Neural progenitor cell (in vitro differentiated cells): ENCODE results near the gene ZNF423. TPM values are rescaled to one million over a fixed set of nuclear protein-coding genes. Genes with fewer than 3 reads are reported as not detected.

Experiments used
- DNase-seq: peaks from one replicate; pipeline ENCODE4 v3.0.0-alpha.2; 2016; ENCODE audit warnings: low spot score
- H2AFZ ChIP-seq: fragments of 200-600 bp; sonication (generic); replicated peaks from 2 replicates; pipeline ENCODE4 v1.6.1; 2016; ENCODE audit warnings: antibody characterized with exemption
- H3F3A ChIP-seq: fragments of 200-600 bp; sonication (generic); 2 replicates; pipeline ENCODE4 v1.6.1; 2016; ENCODE audit warnings: antibody characterized with exemption, low read depth
- H3K27ac ChIP-seq: fragments of 200-600 bp; sonication (generic); 2 replicates; pipeline ENCODE4 v1.5.1; 2016; ENCODE audit warnings: mild to moderate bottlenecking
- H3K27me3 ChIP-seq: fragments of 200-600 bp; sonication (generic); 2 replicates; pipeline ENCODE4 v1.6.1; 2016; ENCODE audit warnings: mild to moderate bottlenecking, moderate library complexity
- H3K36me3 ChIP-seq: fragments of 200-600 bp; sonication (generic); 2 replicates; pipeline ENCODE4 v1.5.1; 2016
- H3K4me1 ChIP-seq: fragments of 200-600 bp; sonication (generic); 2 replicates; pipeline ENCODE4 v1.6.1; 2016; ENCODE audit warnings: mixed run types
- H3K4me2 ChIP-seq: fragments of 200-600 bp; sonication (generic); 2 replicates; pipeline ENCODE4 v1.6.1; 2016
- H3K4me3 ChIP-seq: fragments of 200-600 bp; sonication (generic); 2 replicates; pipeline ENCODE4 v1.5.1; 2016
- H3K79me2 ChIP-seq: fragments of 200-600 bp; sonication (generic); 2 replicates; pipeline ENCODE4 v1.6.1; 2016; ENCODE audit warnings: low read depth
- H3K9ac ChIP-seq: fragments of 200-600 bp; sonication (generic); 2 replicates; pipeline ENCODE4 v1.6.1; 2016
- H3K9me3 ChIP-seq: fragments of 200-600 bp; sonication (generic); 2 replicates; pipeline ENCODE4 v1.5.1; 2016; ENCODE audit warnings: low read depth
- H4K20me1 ChIP-seq: fragments of 200-600 bp; sonication (generic); 2 replicates; pipeline ENCODE4 v1.6.1; 2016; ENCODE audit warnings: low read depth
- H3K27ac Mint-ChIP-seq: 3 replicates; pipeline ENCODE4 v1.8.0; 2021; ENCODE audit warnings: mixed read lengths
- H3K27me3 Mint-ChIP-seq: 2 replicates; pipeline ENCODE4 v1.8.0; 2022; ENCODE audit warnings: low read depth, mild to moderate bottlenecking, inconsistent platforms, moderate library complexity, mixed read lengths; ENCODE audit not compliant: insufficient read depth
- H3K36me3 Mint-ChIP-seq: 3 replicates; pipeline ENCODE4 v1.8.0; 2021; ENCODE audit warnings: mixed read lengths
- H3K4me1 Mint-ChIP-seq: 3 replicates; pipeline ENCODE4 v1.8.0; 2021; ENCODE audit warnings: mixed read lengths
- H3K4me3 Mint-ChIP-seq: 3 replicates; pipeline ENCODE4 v1.8.0; 2021; ENCODE audit warnings: mild to moderate bottlenecking, moderate library complexity, mixed read lengths
- H3K9me3 Mint-ChIP-seq: 3 replicates; pipeline ENCODE4 v1.8.0; 2020; ENCODE audit warnings: mixed read lengths
- CTCF ChIP-seq: fragments of 200-600 bp; sonication (generic); IDR thresholded peaks from 2 replicates; pipeline ENCODE4 v1.5.1; 2017; ENCODE audit warnings: antibody characterized with exemption, mild to moderate bottlenecking
- EZH2 ChIP-seq: fragments of 200-600 bp; sonication (generic); IDR thresholded peaks from 2 replicates; pipeline ENCODE4 v1.6.1; 2017; ENCODE audit warnings: antibody characterized with exemption, mild to moderate bottlenecking, moderate library complexity
- EZH2phosphoT487 ChIP-seq: fragments of 200-600 bp; sonication (generic); IDR thresholded peaks from 2 replicates; pipeline ENCODE4 v1.6.1; 2017; ENCODE audit warnings: antibody characterized with exemption
- total RNA-seq: library from RNA; depleted of rRNA; stranded (reverse); fragments of >200 nt; gene quantifications from 2 replicates; pipeline ENCODE4 v1.2.3, GENCODE V29; 2015; ENCODE audit warnings: low replicate concordance

ZNF423 gene
- total RNA-seq, 1 donor from 2014 or later: 21.9 TPM

- peaks cover 10% of the 10 kb centered on the region for H3K27me3 Mint-ChIP-seq
- no peaks in the 10 kb centered on the region for H4K20me1 ChIP-seq
- H3K27me3 ChIP-seq: peaks cover 8% of the 10 kb centered on the region
- no peak overlapping the region for H3K27ac Mint-ChIP-seq
- H3K4me1 Mint-ChIP-seq: peaks cover 5% of the 10 kb centered on the region
- H3K4me1 ChIP-seq: no peaks in the 10 kb centered on the region
- H2AFZ ChIP-seq: no peak overlapping the region
- no peak for TF ChIP-seq EZH2phosphoT487
- TF ChIP-seq CTCF: no peak
- TF ChIP-seq EZH2: no peak
- no peaks in the 10 kb centered on the region for H3K9me3 ChIP-seq
- DNase-seq: no peak
- no peaks in the 10 kb centered on the region for H3K79me2 ChIP-seq
- no peak overlapping the region for H3K27ac ChIP-seq
- no peak overlapping the region for H3K4me2 ChIP-seq
- H3K36me3 ChIP-seq: no peaks in the 10 kb centered on the region
- no peak overlapping the region for H3K9ac ChIP-seq
- H3F3A ChIP-seq: no peaks in the 10 kb centered on the region
- H3K4me3 ChIP-seq: no peak overlapping the region
- H3K36me3 Mint-ChIP-seq: no peaks in the 10 kb centered on the region
- peaks cover 2% of the 10 kb centered on the region for H3K9me3 Mint-ChIP-seq
- H3K4me3 Mint-ChIP-seq: no peak overlapping the region
Observed at GRCh38 chr16:49471038-49471727, 384.7 kb downstream of the ZNF423 start.

GRCh38 chr16:49470513-49470991 lies 385.4 kb downstream of the ZNF423 start:
- Histone ChIP-seq H3K4me2 (no peak overlapping the region), H2AFZ (no peak overlapping the region), H3K9me3 (no peaks in the 10 kb centered on the region), H3K27ac (no peak overlapping the region), H4K20me1 (no peaks in the 10 kb centered on the region), H3F3A (no peaks in the 10 kb centered on the region), H3K36me3 (no peaks in the 10 kb centered on the region), H3K79me2 (no peaks in the 10 kb centered on the region), H3K4me3 (no peak overlapping the region), H3K9ac (no peak overlapping the region), H3K4me1 (no peaks in the 10 kb centered on the region), H3K27me3 (peaks cover 14% of the 10 kb centered on the region)
- Mint-ChIP-seq H3K27me3 (peaks cover 14% of the 10 kb centered on the region), H3K4me1 (peaks cover 7% of the 10 kb centered on the region), H3K4me3 (no peak overlapping the region), H3K9me3 (peaks cover 2% of the 10 kb centered on the region), H3K27ac (no peak overlapping the region), H3K36me3 (no peaks in the 10 kb centered on the region)
- DNase-seq: no peak
- no peak for TF ChIP-seq EZH2
- TF ChIP-seq CTCF: no peak
- no peak for TF ChIP-seq EZH2phosphoT487

- no peak overlapping the region for H3K27ac Mint-ChIP-seq
- no peaks in the 10 kb centered on the region for H3K4me1 ChIP-seq
- no peaks in the 10 kb centered on the region for H3K36me3 ChIP-seq
- H3K4me1 Mint-ChIP-seq: peaks cover 11% of the 10 kb centered on the region
- no peaks in the 10 kb centered on the region for H4K20me1 ChIP-seq
- no peak for DNase-seq
- H3K27me3 Mint-ChIP-seq: peaks cover 16% of the 10 kb centered on the region
- H3K79me2 ChIP-seq: no peaks in the 10 kb centered on the region
- no peaks in the 10 kb centered on the region for H3K36me3 Mint-ChIP-seq
- H3K9me3 Mint-ChIP-seq: peaks cover 2% of the 10 kb centered on the region
- no peak overlapping the region for H3K4me3 Mint-ChIP-seq
- no peaks in the 10 kb centered on the region for H3K9me3 ChIP-seq
- no peaks in the 10 kb centered on the region for H3F3A ChIP-seq
- H3K27me3 ChIP-seq: peaks cover 20% of the 10 kb centered on the region
- no peak overlapping the region for H3K27ac ChIP-seq
- no peak overlapping the region for H3K4me2 ChIP-seq
- H3K4me3 ChIP-seq: no peak overlapping the region
- no peak overlapping the region for H2AFZ ChIP-seq
- H3K9ac ChIP-seq: no peak overlapping the region
- TF ChIP-seq CTCF: no peak
- no peak for TF ChIP-seq EZH2phosphoT487
- TF ChIP-seq EZH2: no peak
Observed at GRCh38 chr16:49469930-49470451, 385.9 kb downstream of the ZNF423 start.
